Esophagus muscularis mucosa (tissue), 4 donors: ENCODE results near the gene GAP43.
"Not testable (repeated sequence)": the region's sequence is repeated elsewhere in the genome, so short reads cannot be mapped to it uniquely, and the experiment has no call there.

Source experiments
- CTCF ChIP-seq, 3 experiments: fragments of 200-600 bp in 2 of 3; fragments of 450-650 bp in 1 of 3; sonication (generic) in 2 of 3; IDR thresholded peaks; one replicate each; pipeline ENCODE4 v1.5.1; 2017 to 2019; ENCODE audit warnings: antibody characterized with exemption in 3 of 3, mild to moderate bottlenecking in 2 of 3, moderate library complexity in 1 of 3
- EP300 ChIP-seq: sonication (generic); formaldehyde crosslinking; IDR thresholded peaks from one replicate; pipeline ENCODE4 v1.6.1; 2017; ENCODE audit warnings: antibody characterized with exemption
- POLR2A ChIP-seq: fragments of 450-650 bp; IDR thresholded peaks from one replicate; pipeline ENCODE4 v1.6.1; 2017; ENCODE audit warnings: antibody characterized with exemption, moderate library complexity, mild to moderate bottlenecking, low read depth
- POLR2AphosphoS5 ChIP-seq, 2 donors: sonication (generic); formaldehyde crosslinking; IDR thresholded peaks; one replicate each; pipeline ENCODE4 v1.6.1; 2017; ENCODE audit warnings: antibody characterized with exemption in 2 of 2

- not testable (repeated sequence) for TF ChIP-seq CTCF (IDR thresholded peaks at IDR 0.05); EP300; POLR2AphosphoS5 (IDR thresholded peaks at IDR 0.05); POLR2A
These were observed 129.7 kb downstream of the GAP43 start for GRCh38 chr3:115752978-115753377.
